NCI-H2081 treated with DMSO at 0.1 percent for 48 hours (cell line): ENCODE measurements around the gene SH3TC1.

ENCODE experiments used
- DNase-seq: peaks from one replicate; lab custom pipeline; 2025; lab: John Stamatoyannopoulos, UW

SH3TC1 gene

DNA sequence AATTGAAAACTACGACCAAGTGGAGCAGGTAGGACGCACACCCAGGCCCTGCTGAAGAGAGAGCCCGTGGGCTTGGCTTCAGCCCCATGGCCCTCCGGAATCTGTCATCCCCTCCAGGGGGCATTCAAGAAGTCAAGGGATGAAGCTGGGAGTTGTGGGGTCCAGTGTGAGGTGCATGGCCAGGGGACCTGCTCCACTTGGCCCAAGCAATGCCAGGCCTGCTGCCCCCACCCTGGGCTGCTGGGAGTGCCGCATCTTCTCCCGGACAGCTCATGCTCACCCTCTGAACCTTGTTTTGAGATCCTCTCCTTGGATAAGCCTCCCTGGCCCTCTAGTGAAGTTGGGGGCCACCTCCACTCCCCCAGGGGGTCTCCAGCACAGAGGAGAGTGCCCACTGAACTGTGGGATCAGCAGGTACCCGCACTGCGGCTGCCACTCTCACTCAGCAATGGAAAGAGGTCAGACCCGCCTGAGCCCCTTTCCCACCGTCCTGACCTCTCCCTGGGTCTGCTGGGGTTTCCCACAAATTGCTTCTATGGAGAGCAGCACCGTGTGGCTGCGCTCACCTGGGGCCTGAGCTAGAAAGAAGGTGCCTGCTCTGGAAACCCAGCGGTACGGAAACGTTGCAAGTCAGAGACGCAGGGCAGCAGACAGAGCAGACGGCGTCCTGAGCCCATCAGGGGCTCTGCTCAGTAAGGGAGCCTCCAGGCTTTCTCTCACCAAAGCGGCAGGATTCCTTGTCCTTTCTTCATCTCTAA lies 35.5 kb upstream of the SH3TC1 start:
- no peak for DNase-seq

DNA sequence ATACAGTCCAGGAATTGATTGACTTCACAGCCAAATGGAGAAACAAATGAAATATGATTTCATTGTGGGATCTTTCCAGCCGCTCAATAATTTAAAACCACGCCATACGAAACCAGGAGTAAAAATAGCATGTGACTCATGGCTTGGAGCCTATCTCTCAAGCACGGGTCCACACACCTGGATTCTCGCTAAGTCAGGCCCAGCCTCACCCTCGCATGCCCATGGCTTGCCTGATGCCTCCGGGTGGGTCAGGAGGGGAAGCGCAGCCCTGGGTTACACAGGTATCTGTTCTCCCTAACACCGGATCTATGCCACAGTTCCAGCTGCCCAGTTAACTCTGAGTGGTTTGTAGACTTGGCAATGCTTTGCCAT lies 34.9 kb upstream of the SH3TC1 start:
- no peak for DNase-seq

DNA sequence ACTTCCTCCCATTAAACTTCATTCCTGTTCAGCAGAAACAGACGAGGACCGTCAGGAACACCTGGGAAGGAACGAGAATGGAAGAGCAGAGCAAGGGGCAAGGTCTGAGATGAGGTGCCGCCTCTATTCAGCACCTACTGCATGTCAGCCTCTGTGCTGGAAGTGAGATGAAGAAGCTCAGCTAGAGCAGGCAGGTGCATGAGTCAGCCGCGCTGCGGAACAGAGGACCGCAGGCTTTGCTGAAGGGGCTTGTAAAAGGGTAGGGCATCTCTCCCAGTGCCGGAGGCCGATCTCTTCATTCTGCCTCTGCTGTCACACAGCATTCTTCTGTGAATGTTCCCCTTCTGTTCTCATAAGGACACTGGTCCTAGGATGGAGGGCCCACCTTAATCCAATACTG lies 34.4 kb upstream of the SH3TC1 start:
- no peak for DNase-seq

DNA sequence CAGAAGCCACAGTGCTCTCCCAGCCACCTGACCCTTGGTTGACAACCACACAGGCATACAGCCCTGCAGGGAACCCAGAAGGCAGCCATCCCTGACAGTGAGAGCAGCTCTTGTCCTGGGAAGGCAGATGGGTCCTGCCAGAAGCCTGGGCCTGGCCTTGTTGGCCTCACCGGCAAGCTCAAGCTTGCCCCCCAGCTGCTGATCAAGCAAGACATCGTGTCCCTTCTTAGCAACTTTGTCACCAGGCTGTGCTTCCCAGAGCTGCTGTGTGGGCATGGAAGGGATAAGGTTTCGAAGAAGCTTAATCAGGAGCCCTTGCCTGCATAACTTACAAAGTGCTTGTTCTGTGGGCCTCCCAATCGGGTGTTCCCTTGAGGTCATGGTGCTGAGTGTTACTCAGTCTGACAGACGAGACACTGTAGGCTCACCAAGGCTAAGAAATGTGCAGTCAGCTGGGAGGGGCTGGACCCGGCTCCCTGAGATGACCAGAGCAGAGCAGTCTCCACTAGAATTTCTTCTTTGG lies 33.7 kb upstream of the SH3TC1 start:
- no peak for DNase-seq

DNA sequence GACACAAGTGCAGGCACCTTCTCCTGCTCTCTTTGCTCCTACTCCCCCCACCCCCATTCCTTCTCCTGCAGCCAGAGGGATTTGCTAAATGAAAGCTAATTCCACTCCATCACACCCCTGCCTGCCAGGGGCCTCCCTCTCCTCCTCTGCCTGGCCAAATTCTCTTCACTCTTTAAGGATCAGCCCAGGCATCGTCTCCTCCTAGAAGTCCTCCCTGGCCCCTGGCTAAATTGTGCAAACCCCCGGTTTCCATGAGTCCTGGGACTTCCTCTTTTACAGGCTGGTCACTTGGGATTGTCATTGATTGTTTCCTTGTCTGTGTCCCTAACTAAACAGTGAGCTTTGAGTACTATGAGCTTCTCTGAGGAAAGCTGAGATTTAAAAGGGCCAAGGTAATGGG lies 31.8 kb upstream of the SH3TC1 start:
- DNase-seq = no peak

DNA sequence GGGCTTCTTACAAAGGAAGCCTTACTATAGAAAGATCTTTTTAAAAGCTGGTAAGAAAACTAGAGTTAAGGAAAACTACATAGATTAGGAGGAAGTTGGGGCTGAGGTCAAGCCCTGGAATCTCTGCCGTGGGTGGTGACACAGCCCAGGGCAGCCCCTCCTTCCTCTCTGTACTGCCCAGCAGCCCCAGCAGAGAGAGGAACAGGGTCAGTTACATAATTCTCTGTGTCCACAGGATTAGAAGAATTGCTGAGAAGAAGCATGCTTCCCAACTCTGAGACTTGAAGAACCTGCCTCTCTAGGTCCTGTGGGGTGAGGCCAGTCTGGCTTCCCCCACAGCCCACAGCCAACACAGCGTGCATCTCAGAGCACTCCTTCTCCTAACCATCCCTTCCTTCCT lies 31.3 kb upstream of the SH3TC1 start:
- no peak for DNase-seq

DNA sequence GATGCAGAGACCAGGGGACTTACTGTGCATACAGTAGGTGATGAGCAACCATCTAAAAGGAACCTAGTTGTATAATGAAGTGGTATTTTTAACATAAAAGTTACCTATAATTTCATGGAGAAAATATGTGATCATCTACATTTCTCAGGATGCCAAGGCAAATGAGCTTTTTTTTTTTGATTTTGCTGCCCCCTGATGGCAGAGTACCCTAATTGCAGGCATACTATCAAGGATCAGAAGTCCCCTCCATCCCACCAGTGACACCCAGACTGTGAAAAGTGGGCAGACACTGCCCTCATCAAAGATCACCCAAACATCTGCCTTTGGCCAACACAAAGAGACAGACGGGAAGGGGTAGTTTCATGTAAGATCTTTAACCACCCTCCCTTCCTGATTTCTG lies 30.9 kb upstream of the SH3TC1 start:
- DNase-seq = no peak

DNA sequence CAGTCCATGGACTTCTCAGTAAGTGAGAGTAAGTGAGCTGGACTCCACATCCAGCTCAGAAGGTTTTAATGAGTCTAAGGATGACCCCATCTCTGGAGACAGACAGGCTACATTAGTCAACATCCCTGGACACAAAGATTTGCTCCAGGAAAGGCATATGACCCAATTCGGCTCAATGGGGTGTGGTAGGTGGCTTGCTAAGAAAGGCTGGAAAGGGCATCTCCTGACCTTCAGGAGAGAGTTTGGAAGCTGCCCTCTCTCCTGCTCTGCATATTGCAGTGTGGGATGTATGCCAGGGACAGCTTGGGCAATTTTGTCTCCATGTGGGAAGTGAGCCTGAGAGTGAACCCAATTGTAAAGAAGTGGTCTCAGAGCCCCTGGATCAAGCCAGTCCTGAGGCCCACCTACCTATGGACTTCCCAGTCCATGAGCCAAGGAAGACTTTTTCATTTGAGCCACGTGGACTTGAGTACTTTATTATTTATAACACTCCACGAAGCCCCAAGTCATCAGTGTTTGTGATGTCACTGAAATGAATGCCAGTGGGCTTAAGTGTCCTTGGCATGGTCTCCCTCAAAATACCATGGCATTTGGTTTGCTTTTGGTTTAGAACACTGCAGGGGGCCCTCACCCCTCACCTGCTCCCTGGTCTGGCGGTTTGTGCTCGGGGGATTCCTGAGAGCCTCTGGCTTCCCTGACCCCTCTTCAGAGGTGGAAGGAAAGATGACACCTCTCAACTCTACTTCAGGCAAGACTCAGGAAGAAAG lies 30.1 kb upstream of the SH3TC1 start:
- no peak for DNase-seq

DNA sequence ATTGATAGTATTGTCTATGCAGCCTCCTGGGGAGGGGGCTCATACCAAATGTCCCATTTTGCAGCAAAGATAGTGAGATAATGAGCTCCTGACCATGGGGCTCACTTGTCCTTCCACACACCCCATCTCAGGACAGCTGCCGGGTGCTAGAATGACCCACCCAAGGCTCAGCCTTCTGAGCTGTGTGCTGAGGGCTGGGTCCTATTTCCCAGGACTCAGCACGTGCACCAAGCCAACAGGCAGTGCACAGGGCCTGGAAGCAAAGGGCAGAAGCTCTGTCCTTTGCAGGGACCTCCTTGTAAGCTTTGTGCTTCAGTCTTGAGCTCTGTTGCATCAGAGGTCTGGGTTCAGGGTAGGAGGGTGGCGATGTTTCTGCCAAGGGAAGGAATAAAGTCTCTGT lies 29.3 kb upstream of the SH3TC1 start:
- no peak for DNase-seq

DNA sequence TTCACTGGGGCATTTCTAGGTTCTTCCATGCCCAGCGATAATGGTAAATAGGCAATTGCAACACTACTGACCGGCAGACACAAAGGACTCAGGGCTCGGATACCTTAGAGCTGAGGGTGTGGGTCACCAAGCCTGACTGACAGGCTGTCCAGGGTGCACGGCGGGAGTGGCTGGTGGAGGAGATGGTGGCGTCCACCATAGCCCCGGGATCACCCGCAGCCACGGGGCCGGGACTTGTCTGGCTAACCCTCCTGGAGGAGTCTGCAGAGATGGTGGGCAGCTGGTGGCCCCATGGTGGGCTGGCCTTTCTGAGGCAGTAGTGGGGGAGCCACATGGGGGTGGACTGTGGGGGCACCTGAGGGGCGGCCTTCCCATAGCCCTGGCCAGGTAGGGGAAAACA lies 28.7 kb upstream of the SH3TC1 start:
- no peak for DNase-seq

DNA sequence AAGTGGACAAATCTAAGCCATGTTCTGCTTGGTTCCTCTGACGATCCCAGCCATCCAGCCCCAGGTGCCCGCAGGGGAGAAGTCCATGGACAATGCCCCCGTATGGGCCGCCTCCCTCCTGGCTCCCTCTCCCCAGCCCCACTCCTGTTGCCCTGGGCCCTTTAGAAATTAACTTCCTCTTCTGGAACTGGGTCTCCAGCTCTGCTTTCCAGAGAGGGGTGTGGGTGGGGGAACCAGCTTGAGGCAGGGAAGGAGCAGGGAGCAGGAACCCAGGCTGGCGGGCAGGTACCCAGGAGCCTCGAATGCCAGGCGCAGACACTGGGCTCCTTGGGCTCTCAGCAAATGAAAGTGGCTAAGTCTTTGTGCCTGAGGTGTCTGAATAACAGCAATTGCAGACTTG lies 27.8 kb upstream of the SH3TC1 start:
- DNase-seq = no peak

DNA sequence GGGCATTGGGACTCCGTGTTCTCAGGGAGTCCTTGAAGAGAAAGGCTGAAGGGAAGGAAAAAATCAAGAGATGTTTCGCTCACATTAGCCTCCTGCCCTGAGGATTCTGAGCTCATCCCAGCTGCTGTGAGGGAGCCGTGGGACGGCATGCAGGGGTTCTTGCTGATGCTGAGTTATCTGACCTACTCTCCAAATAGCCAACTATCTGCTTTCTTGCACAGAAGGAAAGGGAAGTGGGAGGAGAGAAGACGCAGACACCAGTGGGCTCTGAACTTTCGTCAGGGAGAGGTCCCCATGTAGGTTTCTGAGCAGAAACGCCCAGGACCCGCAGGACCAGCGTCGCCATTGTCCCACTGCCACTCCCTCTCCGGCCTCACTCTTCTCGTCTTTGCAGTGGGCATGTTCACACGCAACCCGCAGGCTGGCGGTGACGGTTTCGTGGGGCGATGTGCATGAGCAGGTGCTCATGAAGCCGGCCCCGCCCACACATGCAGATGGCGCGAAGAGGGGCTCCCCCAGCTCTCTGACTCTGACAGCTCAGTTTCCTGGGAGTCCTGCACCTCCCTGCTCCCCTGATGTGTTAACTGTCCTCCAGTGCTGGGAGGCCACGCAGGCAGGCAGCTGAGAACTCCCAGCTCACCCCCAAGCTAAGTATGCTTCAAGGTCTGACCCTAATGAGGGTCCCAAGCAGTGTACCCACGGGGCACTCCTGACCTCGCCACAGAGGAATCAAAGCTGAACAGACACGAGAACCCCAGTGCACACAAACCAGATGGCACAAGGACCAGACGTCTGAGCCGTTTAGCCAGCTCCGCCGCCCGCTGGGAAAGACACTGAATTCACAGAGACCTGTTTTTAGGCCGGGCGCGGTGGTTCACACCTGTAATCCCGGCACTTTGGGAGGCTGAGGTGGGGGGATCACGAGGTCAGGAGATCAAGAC lies 26.8 kb upstream of the SH3TC1 start:
- DNase-seq = no peak

DNA sequence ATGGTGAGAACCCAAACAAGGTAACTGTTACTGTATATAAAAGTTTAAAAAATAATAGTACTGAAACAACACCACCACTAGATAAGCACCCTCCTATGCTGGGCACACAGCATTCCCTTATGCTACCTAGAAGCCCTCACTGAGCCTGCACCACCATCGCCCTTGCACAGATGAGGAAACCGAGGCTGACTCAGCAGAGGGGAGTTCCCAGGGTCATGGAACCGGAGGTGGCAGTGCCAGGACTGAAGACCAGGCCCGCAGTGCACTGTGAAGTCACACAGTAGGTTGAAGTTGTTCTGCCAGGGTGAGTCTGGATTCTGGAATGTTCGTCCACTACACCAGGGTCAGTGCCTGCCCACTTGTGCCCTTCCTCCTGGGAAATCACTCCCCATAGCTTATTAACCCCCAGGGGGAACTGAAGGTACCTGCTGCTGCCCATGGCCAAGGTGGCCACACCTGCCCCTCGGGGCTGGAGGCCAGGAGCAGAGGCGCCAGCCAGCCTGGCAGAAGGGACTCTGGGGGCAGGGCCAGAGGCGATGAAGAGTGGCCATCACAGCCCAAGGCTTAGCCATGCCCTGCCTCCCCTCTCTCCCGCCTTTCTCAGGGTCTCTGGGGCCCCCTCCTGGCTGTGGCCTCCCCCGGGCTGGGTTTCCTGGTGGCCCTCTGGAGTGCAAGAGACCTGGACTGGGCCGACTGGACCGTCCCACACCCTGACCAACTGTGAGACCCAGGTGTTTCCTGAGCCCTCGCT lies 25.4 kb upstream of the SH3TC1 start:
- DNase-seq = no peak

DNA sequence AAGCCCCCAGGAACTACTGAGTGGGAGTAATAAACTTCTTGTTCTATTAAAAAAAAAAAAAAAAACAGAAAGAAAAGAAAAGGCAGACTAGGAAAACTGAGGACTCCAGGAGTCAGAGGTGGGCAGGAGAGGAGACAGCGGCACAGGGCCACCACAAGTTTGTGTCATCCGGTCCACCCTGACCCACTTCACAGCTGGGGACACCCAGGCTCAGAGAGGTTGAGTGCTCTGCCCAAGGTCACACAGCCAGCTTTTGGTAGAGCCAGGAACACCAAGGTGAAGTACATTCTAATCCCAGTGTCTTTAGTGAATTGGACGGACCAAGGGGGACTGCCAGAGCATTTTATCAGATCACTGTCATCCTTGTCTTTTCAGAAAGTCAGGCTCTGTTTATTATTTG lies 24.1 kb upstream of the SH3TC1 start:
- no peak for DNase-seq

DNA sequence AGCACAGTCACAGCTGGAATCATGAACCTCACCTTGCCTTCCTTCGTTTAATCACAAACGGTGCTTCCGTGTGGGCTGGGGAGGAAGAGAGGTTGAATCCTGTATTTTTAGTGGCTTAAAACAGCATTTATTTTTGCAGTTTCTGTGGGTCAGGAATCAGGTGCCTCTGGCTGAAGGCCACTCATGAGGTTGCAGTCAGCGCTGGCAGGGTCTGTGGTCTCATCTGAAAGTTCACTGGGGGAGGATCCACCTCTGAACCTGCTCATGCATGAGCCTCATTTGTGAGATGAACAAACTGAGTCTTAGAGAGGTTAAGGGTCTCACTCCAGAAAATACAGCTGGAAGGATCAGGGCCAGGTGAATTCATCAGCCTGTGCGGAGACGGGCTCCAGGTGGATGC lies 23.4 kb upstream of the SH3TC1 start:
- DNase-seq = no peak

DNA sequence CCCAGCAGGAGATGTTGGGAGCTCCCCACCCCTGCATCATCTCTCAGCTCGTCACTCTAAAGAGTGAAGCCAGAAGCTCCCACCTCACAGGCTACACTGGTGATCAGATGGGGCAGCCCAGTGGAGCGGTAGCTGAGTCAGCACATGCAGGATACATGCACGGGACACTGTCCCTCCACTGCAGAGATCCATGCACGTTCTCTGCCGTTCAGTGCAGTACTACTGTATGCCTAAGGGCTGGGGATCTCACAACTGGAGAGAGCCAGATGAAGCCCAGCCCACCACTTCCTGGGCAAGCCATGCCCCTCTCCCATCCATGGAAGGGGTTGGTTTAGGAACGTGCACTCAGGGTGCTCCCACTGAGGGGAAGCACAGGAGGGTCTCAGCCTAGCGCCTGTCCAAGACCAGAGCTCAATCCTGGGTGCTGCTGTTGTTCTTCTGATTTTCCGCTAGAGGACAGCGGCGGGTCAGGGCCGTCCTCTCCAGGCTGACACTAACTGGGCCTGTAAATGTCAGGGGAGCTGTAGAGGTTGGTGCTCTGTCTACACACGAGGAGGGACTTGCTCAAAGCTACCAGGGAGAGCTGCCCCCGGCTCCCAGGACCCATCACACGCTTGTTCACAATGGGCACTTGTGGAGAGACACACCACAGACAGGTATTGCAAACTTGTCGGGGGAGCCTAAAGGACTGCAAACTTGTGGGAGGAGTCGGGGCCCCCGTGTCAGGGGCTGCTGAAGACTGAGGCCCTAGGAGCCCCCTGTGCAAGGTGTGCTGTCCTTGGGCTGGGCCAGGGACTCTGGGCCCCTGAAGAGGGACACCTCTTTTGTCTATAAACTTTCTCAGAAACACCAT lies 22.3 kb upstream of the SH3TC1 start:
- peak; percentile 44 for DNase-seq

DNA sequence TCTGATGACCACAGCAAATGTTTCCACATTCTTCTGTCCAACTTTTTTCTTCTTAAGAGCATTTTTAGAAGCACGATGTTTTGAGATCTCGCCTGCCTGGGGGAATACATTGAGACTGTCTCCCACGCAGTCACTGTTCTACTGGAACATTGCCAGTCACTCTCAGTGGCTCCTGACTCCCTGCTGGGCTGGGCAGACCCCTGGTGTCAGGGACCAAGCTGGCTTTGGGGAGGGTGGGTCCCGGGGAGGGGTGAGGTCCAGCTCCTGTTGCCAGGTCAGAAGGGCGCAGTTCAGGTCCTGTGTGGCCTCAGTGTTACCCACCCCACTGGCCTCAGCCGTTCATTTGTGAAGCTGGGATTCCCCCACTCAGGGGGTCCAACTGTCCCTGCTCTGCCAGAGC lies 21.5 kb upstream of the SH3TC1 start:
- no peak for DNase-seq

DNA sequence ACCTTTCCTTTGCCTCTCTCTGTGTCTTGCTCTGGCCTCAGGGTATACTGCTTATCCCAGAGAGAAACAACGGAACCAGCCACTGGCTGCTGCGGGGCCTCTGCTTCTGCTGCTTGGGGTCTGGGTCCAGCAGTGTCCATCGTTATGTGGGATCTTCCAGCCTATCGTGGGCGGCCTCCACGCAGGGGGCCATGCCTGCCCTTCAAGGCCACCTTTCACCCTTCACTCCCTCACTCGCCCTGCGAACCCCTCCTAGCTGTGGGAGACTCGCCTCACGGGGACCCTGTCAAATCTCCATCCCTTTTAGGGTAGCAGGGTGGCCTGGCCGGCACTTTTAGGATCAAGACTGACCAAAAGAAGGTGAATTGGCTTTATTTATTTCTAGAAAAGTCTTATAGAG lies 21.1 kb upstream of the SH3TC1 start:
- DNase-seq = no peak

DNA sequence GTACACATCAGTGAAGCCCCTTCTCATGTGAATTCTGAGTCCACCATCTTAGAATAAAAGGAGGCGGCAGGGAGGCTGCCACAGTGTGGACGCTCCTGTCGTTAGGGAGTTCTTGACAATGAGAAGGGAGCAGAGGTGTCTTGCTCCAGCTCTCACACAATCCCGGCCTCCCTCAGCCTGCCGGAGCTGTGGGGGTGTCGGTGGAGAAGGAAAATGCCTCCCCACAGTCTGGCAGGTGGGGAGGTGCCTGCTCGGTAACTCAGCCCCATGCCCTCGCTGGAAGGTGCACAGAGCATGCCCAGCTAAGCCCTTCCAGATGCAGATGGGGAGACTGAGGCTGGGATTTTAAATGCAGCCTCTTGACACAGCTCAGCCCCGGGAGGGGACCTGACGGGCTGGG lies 20.0 kb upstream of the SH3TC1 start:
- DNase-seq = no peak

DNA sequence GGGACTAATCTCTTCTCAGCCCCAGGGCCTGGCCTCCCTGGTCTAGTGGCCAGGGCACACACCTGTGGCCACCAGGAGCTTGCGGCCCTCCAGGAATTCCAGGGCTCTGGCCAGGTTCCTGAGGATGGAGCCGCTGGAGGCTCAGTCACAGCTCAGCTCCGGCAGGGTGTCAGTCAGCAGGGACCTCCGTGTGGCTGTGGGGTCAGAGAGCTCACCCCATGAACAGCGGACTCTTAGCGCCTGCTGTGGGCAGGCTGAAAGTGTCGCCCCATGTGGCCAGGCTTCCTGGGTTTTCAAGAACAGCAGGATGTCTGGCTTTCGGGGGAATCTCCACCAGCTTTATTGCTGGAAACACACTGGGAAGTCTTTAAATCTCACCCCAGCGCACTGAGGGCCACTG lies 19.3 kb upstream of the SH3TC1 start:
- no peak for DNase-seq
